GM12872 (cell line): ENCODE measurements around the gene FRMD7.

Source experiments
- CTCF ChIP-seq: IDR thresholded peaks from 3 replicates; pipeline ENCODE4 v1.5.1; 2011; ENCODE audit warnings: low read depth, mild to moderate bottlenecking, low read length, moderate library complexity; ENCODE audit not compliant: insufficient read depth

FRMD7 gene

GRCh38 chrX:132127743-132128142, at the start of gene FRMD7:
TSS of gene FRMD7 (minus strand) at chrX:132128020. CDS start at chrX:132127844, 176 bp downstream.
- no peak for TF ChIP-seq CTCF

DNA sequence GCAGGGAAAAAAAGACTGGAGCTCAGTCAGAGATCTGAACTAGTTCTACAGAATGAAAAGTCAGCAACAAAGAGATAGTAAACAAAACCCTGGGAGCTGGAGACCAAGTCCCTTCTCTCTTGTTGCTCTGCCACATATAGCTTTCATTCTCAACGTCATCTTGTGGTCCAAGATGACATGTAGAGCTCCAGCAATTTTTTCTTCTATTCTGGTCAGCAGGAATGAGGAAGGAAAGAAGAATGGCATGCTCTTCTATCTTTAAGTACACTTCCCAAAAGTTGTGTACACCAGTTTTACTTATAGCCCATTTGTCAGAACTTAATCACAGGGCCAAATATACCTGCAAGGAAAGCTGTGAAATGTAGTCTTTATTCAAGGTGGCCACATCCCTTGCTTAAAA, 45.8 kb upstream of the FRMD7 start:
- no peak for TF ChIP-seq CTCF

DNA sequence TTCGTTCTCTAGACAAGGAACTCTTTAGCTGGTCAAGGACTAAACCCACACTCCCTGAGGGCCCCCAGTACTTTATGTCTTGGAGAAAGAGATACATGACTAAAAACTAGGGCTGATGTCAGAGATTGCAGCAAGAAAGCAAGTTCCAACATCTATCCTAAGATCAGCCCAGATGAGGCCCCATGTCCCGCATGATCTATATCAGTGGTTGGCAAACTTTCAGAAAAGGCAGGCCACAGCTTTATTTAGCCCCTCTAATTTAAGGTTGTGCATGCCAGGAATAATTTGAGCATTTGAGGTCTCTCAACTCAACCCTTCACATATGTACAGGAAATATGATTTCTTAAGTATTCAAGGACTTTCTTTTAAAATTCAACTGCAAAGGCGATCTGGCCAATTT, 44.1 kb upstream of the FRMD7 start:
- no peak for TF ChIP-seq CTCF

DNA sequence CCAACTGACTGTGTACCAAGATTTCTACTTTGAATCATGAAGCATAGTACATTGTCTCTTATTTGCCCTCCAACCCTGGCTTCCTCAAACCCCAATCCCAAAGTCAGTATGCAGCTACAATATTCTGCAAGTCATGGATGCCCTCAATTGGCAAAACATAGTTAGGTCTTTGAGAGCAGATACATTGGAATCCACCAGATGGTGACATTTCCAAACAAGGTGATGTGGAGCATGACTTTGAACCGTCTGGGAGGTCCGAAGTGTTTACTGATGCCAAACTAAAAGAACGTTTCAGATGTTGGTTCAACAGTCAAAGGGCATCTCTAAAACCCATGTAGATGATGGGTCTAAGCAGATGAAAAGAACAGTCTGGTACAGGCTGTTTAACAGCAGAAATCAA, 43.7 kb upstream of the FRMD7 start:
- no peak for TF ChIP-seq CTCF

- no peak for TF ChIP-seq CTCF
Observed at GRCh38 chrX:132169554-132169953, 41.7 kb upstream of the FRMD7 start.

DNA sequence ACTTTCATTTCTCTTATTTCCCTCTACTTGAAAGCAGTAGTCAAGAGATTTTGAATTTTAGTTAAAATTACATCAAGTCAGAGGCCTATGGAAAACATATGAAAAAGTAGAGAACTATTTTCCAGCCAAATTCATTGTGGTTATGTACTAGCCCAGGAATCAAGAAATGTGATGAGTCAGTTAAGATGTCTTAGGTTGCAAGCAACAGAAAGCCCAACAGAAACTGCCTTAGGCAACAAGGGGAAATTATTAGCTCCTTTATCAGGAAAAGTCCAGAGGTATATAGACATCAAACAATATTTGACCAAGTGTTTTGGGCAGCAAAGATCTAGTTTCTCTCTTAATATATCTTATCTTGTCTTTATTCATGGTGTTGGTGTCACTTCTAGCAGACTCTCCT, 37.8 kb upstream of the FRMD7 start:
- no peak for TF ChIP-seq CTCF

GRCh38 chrX:132165005-132165404, 37.2 kb upstream of the FRMD7 start:
- TF ChIP-seq CTCF: no peak

- TF ChIP-seq CTCF: no peak
Observed at GRCh38 chrX:132153166-132153565, 25.3 kb upstream of the FRMD7 start.
